SK-N-SH (cell line): ENCODE data around the gene ALDH3A2.

ENCODE experiments used
- CTCF ChIP-seq: fragments of 200-600 bp; sonication (generic); IDR thresholded peaks from 2 replicates; pipeline ENCODE4 v1.6.1; 2017; ENCODE audit warnings: antibody characterized with exemption, mild to moderate bottlenecking, moderate library complexity
- EP300 ChIP-seq, 2 experiments: IDR thresholded peaks; 2 replicates each; pipeline versions ENCODE4 v1.4.0 to v1.6.1; 2012; ENCODE audit warnings: borderline replicate concordance in 1 of 2, low read depth in 1 of 2, low read length in 1 of 2
- FOXJ3 ChIP-seq: sonication (generic); formaldehyde crosslinking; IDR thresholded peaks from 2 replicates; pipeline ENCODE4 v1.5.1; 2020; ENCODE audit warnings: mild to moderate bottlenecking, missing genetic modification reagents
- GABPA ChIP-seq: IDR thresholded peaks from 2 replicates; pipeline ENCODE4 v1.4.0; 2012; ENCODE audit warnings: low read depth, mild to moderate bottlenecking
- IRF3 ChIP-seq: fragments of 150-350 bp; IDR thresholded peaks from 2 replicates; pipeline ENCODE4 v1.6.1; 2016; ENCODE audit warnings: mild to moderate bottlenecking, low read depth, low read length
- JUND ChIP-seq: IDR thresholded peaks from 2 replicates; pipeline ENCODE4 v1.4.0; 2012
- MXI1 ChIP-seq: IDR thresholded peaks from 2 replicates; pipeline ENCODE4 v1.6.1; 2012; ENCODE audit warnings: mild to moderate bottlenecking, low read depth, low read length, improper control_type of control experiment
- NRF1 ChIP-seq: IDR thresholded peaks from 2 replicates; pipeline ENCODE4 v1.6.1; 2012; ENCODE audit warnings: low read depth, mild to moderate bottlenecking, low read length
- POLR2AphosphoS5 ChIP-seq: IDR thresholded peaks from 2 replicates; pipeline ENCODE4 v1.6.1; 2012; ENCODE audit warnings: low read depth, low read length
- RAD21 ChIP-seq: IDR thresholded peaks from 2 replicates; pipeline ENCODE4 v1.6.1; 2012; ENCODE audit warnings: mild to moderate bottlenecking, low read length
- SIN3A ChIP-seq: IDR thresholded peaks from 2 replicates; pipeline ENCODE4 v1.6.1; 2012; ENCODE audit warnings: low read depth, mild to moderate bottlenecking, low read length, moderate library complexity, borderline replicate concordance
- USF1 ChIP-seq: IDR thresholded peaks from 2 replicates; pipeline ENCODE4 v1.4.0; 2012; ENCODE audit warnings: low read depth, borderline replicate concordance
- YY1 ChIP-seq: IDR thresholded peaks from 2 replicates; pipeline ENCODE4 v1.4.0; 2012; ENCODE audit warnings: low read depth, mild to moderate bottlenecking

GRCh38 chr17:19676896-19677295 is 28.3 kb downstream of the ALDH3A2 start:
- TF ChIP-seq CTCF, result no peak
- no peak for TF ChIP-seq EP300 (IDR thresholded peaks at IDR 0.05; ENCODE audit: borderline replicate concordance in 1 of 2, low read depth in 1 of 2, low read length in 1 of 2)
- TF ChIP-seq NRF1, result no peak
- no peak for TF ChIP-seq YY1
- TF ChIP-seq POLR2AphosphoS5, result no peak
- no peak for TF ChIP-seq JUND
- TF ChIP-seq FOXJ3 (CRISPR knock-in tag), result no peak
- no peak for TF ChIP-seq RAD21
- no peak for TF ChIP-seq SIN3A
- TF ChIP-seq MXI1, result no peak
- TF ChIP-seq GABPA, result no peak
- TF ChIP-seq IRF3, result no peak
- no peak for TF ChIP-seq USF1
